Mammary epithelial cell (primary cell): ENCODE data around the gene MRPL10.

Experiments used
- EZH2 ChIP-seq: IDR thresholded peaks from 2 replicates; pipeline ENCODE4 v1.6.1; 2012; ENCODE audit warnings: low read length, inconsistent platforms, borderline replicate concordance
- TF ChIP-seq, protein P1 (sequence below), 2 donors: IDR thresholded peaks in 1 of 2; conservative IDR thresholded peaks in 1 of 2; 2 replicates each; pipeline ENCODE4 v1.5.1; 2011 to 2012; ENCODE audit warnings: inconsistent platforms in 2 of 2, low read length in 2 of 2, mild to moderate bottlenecking in 2 of 2, control low read depth in 1 of 2, low read depth in 1 of 2; ENCODE audit not compliant: insufficient read depth in 1 of 2; ENCODE audit errors: extremely low read depth in 1 of 2

DNA sequence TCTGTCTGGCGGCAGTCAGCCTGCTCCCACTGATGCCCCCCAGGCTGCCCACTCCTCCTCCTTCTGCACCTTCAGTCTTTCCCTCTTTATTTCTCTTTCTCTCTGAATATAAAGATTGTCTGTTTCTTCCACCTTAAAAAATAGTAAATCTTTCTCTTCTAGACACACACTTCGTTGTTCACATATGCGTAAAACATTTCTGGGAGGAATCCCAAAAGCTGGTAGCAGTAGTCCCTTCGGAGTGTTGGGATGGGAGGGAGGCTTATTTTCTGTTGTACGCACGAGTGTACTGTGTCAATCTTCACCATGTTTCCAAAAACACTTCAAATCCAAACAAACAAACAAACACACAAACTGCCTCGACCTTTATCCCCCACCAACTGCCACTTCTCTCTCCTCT lies 19.6 kb downstream of the MRPL10 start:
- TF ChIP-seq, protein P1, sequence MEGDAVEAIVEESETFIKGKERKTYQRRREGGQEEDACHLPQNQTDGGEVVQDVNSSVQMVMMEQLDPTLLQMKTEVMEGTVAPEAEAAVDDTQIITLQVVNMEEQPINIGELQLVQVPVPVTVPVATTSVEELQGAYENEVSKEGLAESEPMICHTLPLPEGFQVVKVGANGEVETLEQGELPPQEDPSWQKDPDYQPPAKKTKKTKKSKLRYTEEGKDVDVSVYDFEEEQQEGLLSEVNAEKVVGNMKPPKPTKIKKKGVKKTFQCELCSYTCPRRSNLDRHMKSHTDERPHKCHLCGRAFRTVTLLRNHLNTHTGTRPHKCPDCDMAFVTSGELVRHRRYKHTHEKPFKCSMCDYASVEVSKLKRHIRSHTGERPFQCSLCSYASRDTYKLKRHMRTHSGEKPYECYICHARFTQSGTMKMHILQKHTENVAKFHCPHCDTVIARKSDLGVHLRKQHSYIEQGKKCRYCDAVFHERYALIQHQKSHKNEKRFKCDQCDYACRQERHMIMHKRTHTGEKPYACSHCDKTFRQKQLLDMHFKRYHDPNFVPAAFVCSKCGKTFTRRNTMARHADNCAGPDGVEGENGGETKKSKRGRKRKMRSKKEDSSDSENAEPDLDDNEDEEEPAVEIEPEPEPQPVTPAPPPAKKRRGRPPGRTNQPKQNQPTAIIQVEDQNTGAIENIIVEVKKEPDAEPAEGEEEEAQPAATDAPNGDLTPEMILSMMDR (conservative IDR thresholded peaks at IDR 0.05 in 1 of 2, IDR thresholded peaks at IDR 0.05 in 1 of 2; ENCODE audit: extremely low read depth in 1 of 2, insufficient read depth in 1 of 2, low read depth in 1 of 2, low read length in 2 of 2): no peak
- no peak for TF ChIP-seq EZH2
